PC-3 (cell line): Measurements from ENCODE around the gene NGF. TPM values are rescaled to one million over a fixed set of nuclear protein-coding genes. Genes with fewer than 3 reads are reported as not detected.

ENCODE experiments used
- ATAC-seq: fragments of 200-7000 bp; cut with Tn5 transposase; 2 replicates; pipeline ENCODE4 v1.9.1; 2020; ENCODE audit warnings: mild to moderate bottlenecking, moderate library complexity
- BruUV-seq: library from RNA; stranded (reverse); fragments of 400-500 nt; replicated peaks from 2 replicates; lab custom pipeline; 2021; lab: Mats Ljungman, UMichigan
- CTCF ChIA-PET: fragments of 300-600 bp; sonication (Branson Sonifier 250); formaldehyde crosslinking; loops from one replicate; lab custom pipeline; 2022; ENCODE audit warnings: antibody characterized with exemption; lab: Charles Lee
- POLR2A ChIA-PET: fragments of 300-600 bp; sonication (Branson Sonifier 250); formaldehyde crosslinking; loops from one replicate; lab custom pipeline; 2022; ENCODE audit warnings: antibody characterized with exemption; ENCODE audit not compliant: unreplicated experiment; lab: Charles Lee
- DNase-seq: peaks from one replicate; pipeline ENCODE4 v3.0.0-alpha.2; 2015
- H2AFZ ChIP-seq: fragments of 300-600 bp; sonication (generic); 2 replicates; pipeline ENCODE4 v1.6.0; 2016; ENCODE audit warnings: antibody characterized with exemption, low read length
- H3F3A ChIP-seq: fragments of 300-600 bp; sonication (generic); one replicate; pipeline ENCODE4 v1.6.0; 2017; ENCODE audit warnings: antibody characterized with exemption, low read length, control low read depth, mild to moderate bottlenecking; ENCODE audit not compliant: unreplicated experiment
- H3K27ac ChIP-seq: fragments of 300-600 bp; sonication (generic); 2 replicates; pipeline ENCODE4 v1.5.1; 2016; ENCODE audit warnings: mild to moderate bottlenecking, low read length
- H3K27me3 ChIP-seq: fragments of 300-600 bp; sonication (generic); 2 replicates; pipeline ENCODE4 v1.6.1; 2016; ENCODE audit warnings: low read length, mixed read lengths
- H3K36me3 ChIP-seq: fragments of 300-600 bp; sonication (generic); 2 replicates; pipeline ENCODE4 v1.6.1; 2016; ENCODE audit warnings: low read depth, mixed run types, low read length, mixed read lengths
- H3K4me1 ChIP-seq: fragments of 300-600 bp; sonication (generic); 2 replicates; pipeline ENCODE4 v1.5.1; 2016; ENCODE audit warnings: low read length; ENCODE audit not compliant: insufficient read depth
- H3K4me2 ChIP-seq: fragments of 300-600 bp; sonication (generic); 2 replicates; pipeline ENCODE4 v1.6.0; 2016; ENCODE audit warnings: low read length
- H3K4me3 ChIP-seq: fragments of 300-600 bp; sonication (generic); 2 replicates; pipeline ENCODE4 v1.5.1; 2016; ENCODE audit warnings: mild to moderate bottlenecking, low read length, mixed read lengths
- H3K79me2 ChIP-seq: fragments of 300-600 bp; sonication (generic); 2 replicates; pipeline ENCODE4 v1.6.1; 2017; ENCODE audit warnings: low read length, mixed read lengths
- H3K9ac ChIP-seq: fragments of 300-600 bp; sonication (generic); 2 replicates; pipeline ENCODE4 v1.6.0; 2016; ENCODE audit warnings: mild to moderate bottlenecking, low read length
- H3K9me2 ChIP-seq: fragments of 300-600 bp; sonication (generic); replicated peaks from 2 replicates; pipeline ENCODE4 v1.6.1; 2016; ENCODE audit warnings: mixed run types, low read length, mixed read lengths
- H3K9me3 ChIP-seq: fragments of 300-600 bp; sonication (generic); 2 replicates; pipeline ENCODE4 v1.6.1; 2016; ENCODE audit warnings: low read length, mixed read lengths
- H4K20me1 ChIP-seq: fragments of 300-600 bp; sonication (generic); 2 replicates; pipeline ENCODE4 v1.6.1; 2016; ENCODE audit warnings: low read length, mixed read lengths
- CTCF ChIP-seq: fragments of 300-600 bp; sonication (generic); conservative IDR thresholded peaks from 2 replicates; pipeline ENCODE4 v1.5.1; 2017; ENCODE audit warnings: antibody characterized with exemption, low read depth, mild to moderate bottlenecking, low read length
- EZH2 ChIP-seq: fragments of 300-600 bp; sonication (generic); IDR thresholded peaks from one replicate; pipeline ENCODE4 v1.6.1; 2017; ENCODE audit warnings: antibody characterized with exemption, mild to moderate bottlenecking, low read length; ENCODE audit not compliant: unreplicated experiment
- EZH2phosphoT487 ChIP-seq: fragments of 300-600 bp; sonication (generic); IDR thresholded peaks from 2 replicates; pipeline ENCODE4 v1.6.1; 2018; ENCODE audit warnings: mild to moderate bottlenecking, antibody characterized with exemption, low read length, borderline replicate concordance
- intact Hi-C: fragments of 100-400 bp; cut with micrococcal nuclease; formaldehyde crosslinking; loops from 2 replicates; pipeline ENCODE4 v1.9.0; 2023
- total RNA-seq: library from RNA; depleted of rRNA; stranded (reverse); fragments of >200 nt; gene quantifications from 2 replicates; pipeline ENCODE4 v1.2.3, GENCODE V29; 2014

The NGF gene
- total RNA-seq, 1 experiment from 2014 or later = 2.4 TPM

GRCh38 chr1:115288591-115289198 is 49.4 kb downstream of the NGF start:
- no peaks in the 10 kb centered on the region for H3K36me3 ChIP-seq
- POLR2A ChIA-PET = no interaction called here
- DNase-seq (no peak), ATAC-seq (no peak)
- no peaks in the 10 kb centered on the region for H3K27me3 ChIP-seq
- H3K9me2 ChIP-seq = no peaks in the 10 kb centered on the region
- H3K79me2 ChIP-seq = no peaks in the 10 kb centered on the region
- H3F3A ChIP-seq = no peaks in the 10 kb centered on the region
- CTCF ChIA-PET = no interaction called here
- no peaks in the 10 kb centered on the region for H3K4me1 ChIP-seq
- no peak for TF ChIP-seq CTCF
- no peak for TF ChIP-seq EZH2phosphoT487
- no peak for TF ChIP-seq EZH2
- no peaks in the 10 kb centered on the region for H3K9me3 ChIP-seq
- intact Hi-C loops = no loop called here
- no peak overlapping the region for H3K4me3 ChIP-seq
- H3K4me2 ChIP-seq = no peak overlapping the region
- H2AFZ ChIP-seq = no peak overlapping the region
- no TSS peak for BruUV-seq
- H4K20me1 ChIP-seq = no peaks in the 10 kb centered on the region
- no peak overlapping the region for H3K9ac ChIP-seq
- no peak overlapping the region for H3K27ac ChIP-seq

GRCh38 chr1:115286431-115287205 is 51.4 kb downstream of the NGF start:
- Histone ChIP-seq H3F3A (no peaks in the 10 kb centered on the region), H3K9me2 (no peaks in the 10 kb centered on the region), H4K20me1 (no peaks in the 10 kb centered on the region), H3K27ac (no peak overlapping the region), H3K4me2 (no peak overlapping the region), H3K9ac (no peak overlapping the region), H3K9me3 (no peaks in the 10 kb centered on the region), H2AFZ (no peak overlapping the region), H3K36me3 (no peaks in the 10 kb centered on the region), H3K79me2 (no peaks in the 10 kb centered on the region), H3K4me1 (no peaks in the 10 kb centered on the region), H3K4me3 (no peak overlapping the region), H3K27me3 (no peaks in the 10 kb centered on the region)
- ATAC-seq = no peak
- no peak for TF ChIP-seq EZH2
- no peak for TF ChIP-seq CTCF
- TF ChIP-seq EZH2phosphoT487 = no peak
- no peak for DNase-seq
- no TSS peak for BruUV-seq
- POLR2A ChIA-PET = no interaction called here
- CTCF ChIA-PET = no interaction called here
- intact Hi-C loops = no loop called here

GRCh38 chr1:115284209-115284608 is 53.8 kb downstream of the NGF start:
- DNase-seq (no peak), ATAC-seq (no peak)
- Histone ChIP-seq H3K9me2 (no peaks in the 10 kb centered on the region), H3K27ac (no peak overlapping the region), H3K36me3 (no peaks in the 10 kb centered on the region), H3K79me2 (no peaks in the 10 kb centered on the region), H3K4me2 (no peak overlapping the region), H3K9ac (no peak overlapping the region), H4K20me1 (no peaks in the 10 kb centered on the region), H3K4me1 (no peaks in the 10 kb centered on the region), H3K27me3 (no peaks in the 10 kb centered on the region), H3F3A (no peaks in the 10 kb centered on the region), H3K4me3 (no peak overlapping the region), H2AFZ (no peak overlapping the region), H3K9me3 (no peaks in the 10 kb centered on the region)
- CTCF ChIA-PET = no interaction called here
- POLR2A ChIA-PET = no interaction called here
- no TSS peak for BruUV-seq
- TF ChIP-seq CTCF (no peak), EZH2 (no peak), EZH2phosphoT487 (no peak)
- intact Hi-C loops = no loop called here
